ENCODE data around the gene ATG14.

GRCh38 chr14:55387121-55387520 lies 24.5 kb downstream of the ATG14 start:
- TF ChIP-seq CTCF (IDR thresholded peaks at IDR 0.05) = no peak
- no peak for TF ChIP-seq EZH2phosphoT487 (IDR thresholded peaks at IDR 0.05)
